ENCODE results near the gene PDE3B. TPM values are rescaled to one million over a fixed set of nuclear protein-coding genes. Genes with fewer than 3 reads are reported as not detected.

PDE3B gene
- polyA plus RNA-seq, 1 of the 3 experiments (the other 2 are of a cell fraction): 0.26 TPM

DNA sequence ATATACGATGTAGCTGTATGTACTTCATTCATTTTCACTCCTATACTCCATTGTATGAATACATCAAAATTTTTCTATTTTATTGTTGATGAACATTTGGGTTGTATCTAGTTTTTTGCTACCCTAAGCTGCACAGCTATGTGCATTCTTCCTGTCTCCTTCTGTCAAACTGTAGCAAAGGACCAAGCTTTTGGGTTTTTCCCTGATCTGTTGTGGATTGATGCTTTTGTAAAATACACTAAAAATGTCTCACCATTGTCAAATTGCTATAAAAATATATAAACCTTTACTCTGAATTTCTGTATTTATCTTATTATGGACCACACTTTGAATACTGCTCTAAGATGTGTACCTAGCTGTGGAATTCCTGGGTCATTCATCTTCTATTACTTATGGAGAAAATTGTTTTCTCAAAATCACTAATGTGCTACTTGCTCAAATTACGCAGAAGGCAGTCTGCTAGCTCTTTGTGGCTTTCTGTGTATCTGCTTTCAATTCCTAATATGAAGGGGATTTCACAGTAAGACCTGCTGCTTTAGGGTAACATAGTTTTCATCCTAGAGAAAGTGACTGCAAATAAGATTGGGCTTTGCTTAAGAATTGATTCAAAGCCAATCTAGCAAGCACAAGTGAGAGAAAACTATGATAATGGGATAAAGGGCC, 125.1 kb downstream of the PDE3B start:
- no peak overlapping the region for H3K9ac ChIP-seq
- H3K4me1 ChIP-seq (ENCODE audit: control insufficient read depth in 1 of 2, insufficient read depth in 2 of 2, low read depth in 1 of 2, low read length in 1 of 2): peaks cover 0 to 6% of the 10 kb centered on the region in 2 experiments; a peak in 1 of 4 replicates
- no peaks in the 10 kb centered on the region for H3K79me2 ChIP-seq (ENCODE audit: insufficient read depth)
- 63% methylated on average over 2 of the region's 2 CpGs for whole genome bisulfite sequencing (ENCODE audit: low lambda C conversion rate)
- H3K27ac ChIP-seq (ENCODE audit: low read depth in 2 of 2, low read length in 1 of 2): peak overlapping the region in 1 of 2 experiments; percentile 53; a peak in 2 of 4 replicates
- H3K9me3 ChIP-seq: no peaks in the 10 kb centered on the region
- no peak overlapping the region for H3K4me2 ChIP-seq
- no peak for TF ChIP-seq YY1 (IDR thresholded peaks at IDR 0.05; ENCODE audit: low read depth)
- TF ChIP-seq RAD21 (IDR thresholded peaks at IDR 0.05; ENCODE audit: low read length): no peak
- no peak for TF ChIP-seq TCF12 (IDR thresholded peaks at IDR 0.05)
- TF ChIP-seq, protein P1, sequence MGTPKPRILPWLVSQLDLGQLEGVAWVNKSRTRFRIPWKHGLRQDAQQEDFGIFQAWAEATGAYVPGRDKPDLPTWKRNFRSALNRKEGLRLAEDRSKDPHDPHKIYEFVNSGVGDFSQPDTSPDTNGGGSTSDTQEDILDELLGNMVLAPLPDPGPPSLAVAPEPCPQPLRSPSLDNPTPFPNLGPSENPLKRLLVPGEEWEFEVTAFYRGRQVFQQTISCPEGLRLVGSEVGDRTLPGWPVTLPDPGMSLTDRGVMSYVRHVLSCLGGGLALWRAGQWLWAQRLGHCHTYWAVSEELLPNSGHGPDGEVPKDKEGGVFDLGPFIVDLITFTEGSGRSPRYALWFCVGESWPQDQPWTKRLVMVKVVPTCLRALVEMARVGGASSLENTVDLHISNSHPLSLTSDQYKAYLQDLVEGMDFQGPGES (IDR thresholded peaks at IDR 0.05; ENCODE audit: low read depth, low read length): no peak
- no peak for TF ChIP-seq NRF1 (IDR thresholded peaks at IDR 0.05; ENCODE audit: low read depth, low read length)
- TF ChIP-seq NFIC (IDR thresholded peaks at IDR 0.05; ENCODE audit: borderline replicate concordance): no peak
- POLR2A ChIA-PET: no interaction called here
- H3K4me3 ChIP-seq (ENCODE audit: low read depth in 2 of 2, low read length in 1 of 2): no peak overlapping the region
- H2AFZ ChIP-seq (ENCODE audit: low read depth): no peak overlapping the region
- DNase-seq: no peak
- CTCF ChIA-PET: interaction anchor here (0.6 kb wide), 1 partner anchor 21 kb away, joined by 3 read pairs; no protein-coding TSS in a partner anchor
- no peaks in the 10 kb centered on the region for H3F3A ChIP-seq (replicated peaks; ENCODE audit: insufficient read depth)
- H4K20me1 ChIP-seq (ENCODE audit: insufficient read depth): no peaks in the 10 kb centered on the region
- H3K27me3 ChIP-seq (ENCODE audit: insufficient read depth): no peaks in the 10 kb centered on the region
- H3K9me2 ChIP-seq: no peaks in the 10 kb centered on the region
- no peaks in the 10 kb centered on the region for H3K36me3 ChIP-seq (replicated peaks in 1 of 2; ENCODE audit: control insufficient read depth in 1 of 2, insufficient read depth in 2 of 2, low read length in 1 of 2)

DNA sequence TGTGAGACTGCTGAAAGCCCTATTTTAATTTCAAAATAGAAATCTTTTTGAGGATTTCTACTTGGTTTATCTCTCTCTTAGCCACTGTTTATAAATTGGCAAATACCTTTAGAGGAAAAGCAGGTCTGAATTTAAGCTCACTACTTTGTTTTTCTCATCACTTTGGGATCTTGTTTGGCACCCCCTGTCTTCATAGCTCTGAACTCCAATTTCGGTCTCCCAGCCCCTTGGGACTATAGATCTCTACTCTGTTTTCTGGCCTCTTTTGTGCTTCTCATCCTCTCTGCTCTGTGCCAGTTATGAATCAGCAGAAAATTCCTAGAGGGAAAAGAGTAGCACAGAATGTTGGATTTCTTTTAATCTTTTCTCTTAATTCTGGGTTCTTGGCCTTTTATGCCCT, 130.2 kb downstream of the PDE3B start:
- 65% methylated on average over 1 of the region's 1 CpG for WGBS (ENCODE audit: low lambda C conversion rate)
- Histone ChIP-seq H3K27me3 (ENCODE audit: insufficient read depth) (no peaks in the 10 kb centered on the region), H3F3A (replicated peaks; ENCODE audit: insufficient read depth) (no peaks in the 10 kb centered on the region), H4K20me1 (ENCODE audit: insufficient read depth) (no peaks in the 10 kb centered on the region), H3K36me3 (replicated peaks in 1 of 2; ENCODE audit: control insufficient read depth in 1 of 2, insufficient read depth in 2 of 2, low read length in 1 of 2) (no peaks in the 10 kb centered on the region), H3K9ac (no peak overlapping the region), H3K4me3 (ENCODE audit: low read depth in 2 of 2, low read length in 1 of 2) (no peak overlapping the region), H3K27ac (ENCODE audit: low read depth in 2 of 2, low read length in 1 of 2) (no peak overlapping the region), H3K9me2 (no peaks in the 10 kb centered on the region), H3K9me3 (no peaks in the 10 kb centered on the region), H3K79me2 (ENCODE audit: insufficient read depth) (no peaks in the 10 kb centered on the region), H3K4me1 (ENCODE audit: control insufficient read depth in 1 of 2, insufficient read depth in 2 of 2, low read depth in 1 of 2, low read length in 1 of 2) (peaks cover 0 to 3% of the 10 kb centered on the region in 2 experiments; a peak in 1 of 4 replicates), H3K4me2 (no peak overlapping the region), H2AFZ (ENCODE audit: low read depth) (no peak overlapping the region)
- no peak for DNase-seq
- no peak for TF ChIP-seq EP300 (IDR thresholded peaks at IDR 0.05; ENCODE audit: borderline replicate concordance in 1 of 2, low read depth in 1 of 2, low read length in 1 of 2)
- TF ChIP-seq, protein P2, sequence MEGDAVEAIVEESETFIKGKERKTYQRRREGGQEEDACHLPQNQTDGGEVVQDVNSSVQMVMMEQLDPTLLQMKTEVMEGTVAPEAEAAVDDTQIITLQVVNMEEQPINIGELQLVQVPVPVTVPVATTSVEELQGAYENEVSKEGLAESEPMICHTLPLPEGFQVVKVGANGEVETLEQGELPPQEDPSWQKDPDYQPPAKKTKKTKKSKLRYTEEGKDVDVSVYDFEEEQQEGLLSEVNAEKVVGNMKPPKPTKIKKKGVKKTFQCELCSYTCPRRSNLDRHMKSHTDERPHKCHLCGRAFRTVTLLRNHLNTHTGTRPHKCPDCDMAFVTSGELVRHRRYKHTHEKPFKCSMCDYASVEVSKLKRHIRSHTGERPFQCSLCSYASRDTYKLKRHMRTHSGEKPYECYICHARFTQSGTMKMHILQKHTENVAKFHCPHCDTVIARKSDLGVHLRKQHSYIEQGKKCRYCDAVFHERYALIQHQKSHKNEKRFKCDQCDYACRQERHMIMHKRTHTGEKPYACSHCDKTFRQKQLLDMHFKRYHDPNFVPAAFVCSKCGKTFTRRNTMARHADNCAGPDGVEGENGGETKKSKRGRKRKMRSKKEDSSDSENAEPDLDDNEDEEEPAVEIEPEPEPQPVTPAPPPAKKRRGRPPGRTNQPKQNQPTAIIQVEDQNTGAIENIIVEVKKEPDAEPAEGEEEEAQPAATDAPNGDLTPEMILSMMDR (IDR thresholded peaks at IDR 0.05): peak; percentile 31; the same call in 1 of the 2 replicates
- CTCF ChIA-PET: interaction anchor here (1.0 to 2.2 kb wide), 2 partner anchors 9 to 16 kb away, joined by 3 to 6 read pairs; no protein-coding TSS in a partner anchor
- POLR2A ChIA-PET: no interaction called here

Data from SK-N-SH (cell line).